IMR-90 (cell line): Measurements from ENCODE around the gene SPHK1. TPM values are rescaled to one million over a fixed set of nuclear protein-coding genes. Genes with fewer than 3 reads are reported as not detected.

Source experiments
- ATAC-seq: fragments of 200-7000 bp; cut with Tn5 transposase; 2 replicates; pipeline ENCODE4 v1.9.1; 2020; ENCODE audit warnings: low read depth, mild to moderate bottlenecking, moderate library complexity
- BruUV-seq: library from RNA; stranded (reverse); fragments of 400-500 nt; replicated peaks from 2 replicates; lab custom pipeline; 2021; lab: Mats Ljungman, UMichigan
- CTCF ChIA-PET: fragments of 300-600 bp; formaldehyde crosslinking; extraction: SDS; loops from one replicate; lab custom pipeline; 2021; ENCODE audit warnings: antibody characterized with exemption; lab: Yijun Ruan, JAX
- POLR2A ChIA-PET: fragments of 300-600 bp; sonication (Branson Sonifier 250); formaldehyde crosslinking; loops from one replicate; lab custom pipeline; 2022; ENCODE audit warnings: antibody characterized with exemption; ENCODE audit not compliant: unreplicated experiment; lab: Charles Lee
- DNase-seq: peaks from one replicate; pipeline ENCODE4 v3.0.0; 2013
- H2AFZ ChIP-seq: replicated peaks from 2 replicates; pipeline ENCODE3; 2013; ENCODE audit warnings: low read length, mild to moderate bottlenecking; ENCODE audit not compliant: poor library complexity
- H2AK5ac ChIP-seq: 2 replicates; pipeline ENCODE4 v1.6.1; 2013; ENCODE audit warnings: low read depth, low read length, inconsistent platforms
- H2AK9ac ChIP-seq: replicated peaks from 2 replicates; pipeline ENCODE3; 2013; ENCODE audit warnings: mild to moderate bottlenecking, low read depth, low read length, moderate library complexity; ENCODE audit not compliant: poor library complexity
- H2BK120ac ChIP-seq: 2 replicates; pipeline ENCODE4 v1.6.1; 2013; ENCODE audit warnings: low read depth, low read length, inconsistent platforms
- H2BK15ac ChIP-seq: 3 replicates; pipeline ENCODE4 v1.6.1; 2013; ENCODE audit warnings: low read depth, low read length, inconsistent platforms
- H2BK20ac ChIP-seq: 2 replicates; pipeline ENCODE4 v1.6.1; 2013; ENCODE audit warnings: low read depth, mild to moderate bottlenecking, inconsistent platforms, low read length, moderate library complexity
- H2BK5ac ChIP-seq: 2 replicates; pipeline ENCODE4 v1.6.1; 2013; ENCODE audit warnings: mild to moderate bottlenecking, low read depth, low read length, inconsistent platforms; ENCODE audit not compliant: poor library complexity, severe bottlenecking
- H3K14ac ChIP-seq: replicated peaks from 2 replicates; pipeline ENCODE4 v1.6.1; 2013; ENCODE audit warnings: low read depth, low read length, inconsistent platforms
- H3K18ac ChIP-seq: 2 replicates; pipeline ENCODE4 v1.6.1; 2013; ENCODE audit warnings: low read depth, low read length, control low read depth
- H3K23ac ChIP-seq: 2 replicates; pipeline ENCODE4 v1.6.1; 2013; ENCODE audit warnings: low read depth, low read length, inconsistent platforms
- H3K27ac ChIP-seq: 2 replicates; pipeline ENCODE4 v1.5.1; 2013; ENCODE audit warnings: mild to moderate bottlenecking, control low read depth, low read length; ENCODE audit not compliant: insufficient read depth
- H3K27me3 ChIP-seq: 2 replicates; pipeline ENCODE4 v1.6.1; 2013; ENCODE audit warnings: low read length; ENCODE audit not compliant: control insufficient read depth, insufficient read depth
- H3K36me3 ChIP-seq: 2 replicates; pipeline ENCODE4 v1.6.1; 2013; ENCODE audit warnings: low read length, mixed read lengths; ENCODE audit not compliant: control insufficient read depth, insufficient read depth
- H3K4ac ChIP-seq: 2 replicates; pipeline ENCODE4 v1.6.1; 2013; ENCODE audit warnings: low read depth, low read length, inconsistent platforms
- H3K4me1 ChIP-seq: 2 replicates; pipeline ENCODE4 v1.6.1; 2013; ENCODE audit warnings: low read length, mixed read lengths; ENCODE audit not compliant: control insufficient read depth, insufficient read depth
- H3K4me2 ChIP-seq: 2 replicates; pipeline ENCODE4 v1.6.1; 2013; ENCODE audit warnings: low read depth, mild to moderate bottlenecking, control low read depth, low read length, moderate library complexity
- H3K4me3 ChIP-seq: 2 replicates; pipeline ENCODE4 v1.5.1; 2013; ENCODE audit warnings: low read depth, mild to moderate bottlenecking, control low read depth, low read length, moderate library complexity; ENCODE audit not compliant: insufficient read depth
- H3K56ac ChIP-seq: 2 replicates; pipeline ENCODE4 v1.6.1; 2013; ENCODE audit warnings: low read length, inconsistent platforms; ENCODE audit not compliant: insufficient read depth; ENCODE audit errors: extremely low read depth
- H3K79me1 ChIP-seq, 2 experiments: 2 replicates each; pipeline ENCODE4 v1.6.1; 2013; ENCODE audit warnings: low read length in 2 of 2, inconsistent platforms in 1 of 2, low read depth in 1 of 2
- H3K9ac ChIP-seq: 2 replicates; pipeline ENCODE4 v1.6.1; 2013; ENCODE audit warnings: low read depth, low read length, control low read depth
- H3K9me1 ChIP-seq: 2 replicates; pipeline ENCODE4 v1.6.1; 2013; ENCODE audit warnings: low read length, inconsistent platforms; ENCODE audit not compliant: insufficient read depth
- H3K9me3 ChIP-seq: 2 replicates; pipeline ENCODE4 v1.6.1; 2013; ENCODE audit warnings: low read length; ENCODE audit not compliant: control insufficient read depth, insufficient read depth
- H4K20me1 ChIP-seq: 2 replicates; pipeline ENCODE4 v1.6.1; 2013; ENCODE audit warnings: low read length, inconsistent platforms; ENCODE audit not compliant: insufficient read depth
- H4K5ac ChIP-seq: 2 replicates; pipeline ENCODE4 v1.6.1; 2013; ENCODE audit warnings: mild to moderate bottlenecking, low read depth, low read length, control low read depth
- H4K8ac ChIP-seq, 2 experiments: 2 replicates each; pipeline ENCODE4 v1.6.1; 2013; ENCODE audit warnings: low read depth in 2 of 2, low read length in 2 of 2, control low read depth in 1 of 2, inconsistent platforms in 1 of 2
- H4K91ac ChIP-seq: 2 replicates; pipeline ENCODE4 v1.6.1; 2013; ENCODE audit warnings: low read depth, low read length, inconsistent platforms; ENCODE audit not compliant: insufficient read depth
- BHLHE40 ChIP-seq: fragments of 150-350 bp; IDR thresholded peaks from 2 replicates; pipeline ENCODE4 v1.6.1; 2016; ENCODE audit warnings: mild to moderate bottlenecking, low read depth, low read length
- CEBPB ChIP-seq: IDR thresholded peaks from 2 replicates; pipeline ENCODE4 v1.6.1; 2012; ENCODE audit warnings: low read depth, low read length, improper control_type of control experiment
- CHD1 ChIP-seq: IDR thresholded peaks from 2 replicates; pipeline ENCODE4 v1.6.1; 2012; ENCODE audit warnings: low read depth, low read length, improper control_type of control experiment
- FOS ChIP-seq: fragments of 150-350 bp; IDR thresholded peaks from 2 replicates; pipeline ENCODE4 v1.6.1; 2016; ENCODE audit warnings: low read depth, low read length
- MAFK ChIP-seq: IDR thresholded peaks from 2 replicates; pipeline ENCODE4 v1.6.1; 2012; ENCODE audit warnings: low read depth, low read length, improper control_type of control experiment
- MAZ ChIP-seq: IDR thresholded peaks from 2 replicates; pipeline ENCODE4 v1.6.1; 2012; ENCODE audit warnings: low read depth, mild to moderate bottlenecking, low read length, improper control_type of control experiment, moderate library complexity, borderline replicate concordance
- MXI1 ChIP-seq: IDR thresholded peaks from 2 replicates; pipeline ENCODE4 v1.6.1; 2012; ENCODE audit warnings: low read depth, mild to moderate bottlenecking, low read length, moderate library complexity, borderline replicate concordance
- NFE2L2 ChIP-seq: fragments of 150-350 bp; IDR thresholded peaks from 2 replicates; pipeline ENCODE4 v1.6.1; 2016; ENCODE audit warnings: low read depth, mild to moderate bottlenecking, low read length
- POLR2A ChIP-seq: IDR thresholded peaks from 2 replicates; pipeline ENCODE4 v1.6.1; 2012; ENCODE audit warnings: mild to moderate bottlenecking, low read depth, low read length
- RAD21 ChIP-seq: IDR thresholded peaks from 2 replicates; pipeline ENCODE4 v1.6.1; 2012; ENCODE audit warnings: low read length, improper control_type of control experiment
- RCOR1 ChIP-seq: IDR thresholded peaks from 2 replicates; pipeline ENCODE4 v1.6.1; 2012; ENCODE audit warnings: mild to moderate bottlenecking, low read length, improper control_type of control experiment; ENCODE audit not compliant: insufficient replicate concordance
- RFX5 ChIP-seq: IDR thresholded peaks from 2 replicates; pipeline ENCODE4 v1.8.0; 2012; ENCODE audit warnings: low read depth, mild to moderate bottlenecking, low read length, moderate library complexity
- SMC3 ChIP-seq: fragments of 150-350 bp; IDR thresholded peaks from 2 replicates; pipeline ENCODE4 v1.6.1; 2016; ENCODE audit warnings: low read depth, mild to moderate bottlenecking, antibody characterized with exemption, low read length, moderate library complexity
- WGBS, 2 experiments: methylation state at CpG; one replicate each; pipeline versions ENCODE4 v1.1.5 to v1.1.7; 2013; ENCODE audit warnings: missing lambda C conversion rate in 2 of 2; ENCODE audit not compliant: insufficient read length in 1 of 2; ENCODE audit errors: extremely low coverage in 2 of 2; 5-methylcytosine and 5-hydroxymethylcytosine counted together
- dilution Hi-C: fragments of 300-500 bp; cut with HindIII; formaldehyde crosslinking; loops from one replicate; pipeline ENCODE4 v1.14.3; 2018; ENCODE audit warnings: low sequenced_read_pairs; ENCODE audit not compliant: unreplicated experiment
- in situ Hi-C: fragments of 300-500 bp; cut with MboI; formaldehyde crosslinking; loops from 3 replicates; pipeline ENCODE4 v1.14.3; 2019; ENCODE audit warnings: low sequenced_read_pairs, inconsistent platforms, mixed read lengths
- intact Hi-C: fragments of 100-400 bp; cut with micrococcal nuclease; formaldehyde crosslinking; loops from 2 replicates; pipeline ENCODE4 v1.10.0; 2022
- polyA plus RNA-seq, 3 experiments: library from polyadenylated mRNA; depleted of rRNA; stranded (reverse); fragments of >200 nt; gene quantifications; 2 replicates each; pipeline ENCODE4 v1.2.3, GENCODE V29; 2012; ENCODE audit warnings: low replicate concordance in 1 of 3
- total RNA-seq: library from RNA; depleted of rRNA; stranded (reverse); fragments of >200 nt; gene quantifications from 2 replicates; pipeline ENCODE4 v1.2.3, GENCODE V29; 2012
- TF ChIP-seq, protein P1 (sequence below): conservative IDR thresholded peaks from 2 replicates; pipeline ENCODE4 v1.5.1; 2012; ENCODE audit warnings: mild to moderate bottlenecking, low read depth, low read length, improper control_type of control experiment
- TF ChIP-seq, protein P2 (sequence below): fragments of 150-350 bp; IDR thresholded peaks from 2 replicates; pipeline ENCODE4 v1.6.1; 2017; ENCODE audit warnings: mild to moderate bottlenecking, antibody characterized with exemption, low read length, low read depth
- TF ChIP-seq, protein P3 (sequence below): fragments of 150-350 bp; IDR thresholded peaks from 2 replicates; pipeline ENCODE4 v1.6.1; 2016; ENCODE audit warnings: low read depth, mild to moderate bottlenecking, low read length, moderate library complexity, borderline replicate concordance

The SPHK1 gene
- total and polyA plus RNA-seq, 2 of the 4 experiments (the other 2 are of a cell fraction) = 44.4 to 82.7 TPM

DNA sequence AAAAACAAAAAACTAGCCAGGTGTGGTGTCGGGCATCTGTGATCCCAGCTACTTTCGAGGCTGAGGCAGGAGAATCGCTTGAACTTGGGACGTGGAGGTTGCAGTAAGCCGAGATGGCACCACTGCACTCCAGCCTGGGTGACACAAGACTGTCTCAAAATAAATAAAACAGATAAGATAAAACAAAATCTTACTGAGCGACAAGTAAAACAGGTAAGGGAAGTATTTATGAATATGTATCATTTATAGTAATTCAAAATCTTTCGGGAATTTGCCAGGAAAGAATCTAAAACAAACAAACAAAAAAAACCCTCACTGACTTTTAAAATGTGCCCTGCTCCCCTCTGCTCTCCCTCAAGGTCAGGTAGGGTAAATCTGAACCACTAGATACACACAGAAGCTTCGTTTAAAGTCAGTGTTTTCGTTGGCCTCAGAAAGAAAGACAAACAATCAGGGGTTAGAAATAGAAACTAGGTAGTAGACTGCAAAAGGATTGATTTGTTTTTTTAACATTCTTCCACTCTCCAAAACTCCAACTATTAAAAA lies 32.8 kb upstream of the SPHK1 start:
- Histone ChIP-seq H3K4me1 (peaks cover 4% of the 10 kb centered on the region; the same call in 1 of the 2 replicates), H3K9me3 (no peaks in the 10 kb centered on the region), H2AK5ac (no peak overlapping the region), H3K9ac (no peak overlapping the region), H3K9me1 (no peaks in the 10 kb centered on the region), H4K91ac (no peak overlapping the region), H4K8ac (no peak overlapping the region), H2BK20ac (no peak overlapping the region), H3K4me2 (peak overlapping the region; percentile 39; the same call in 1 of the 2 replicates), H2AK9ac (no peak overlapping the region), H3K56ac (no peak overlapping the region), H2BK15ac (no peak overlapping the region), H2BK5ac (no peak overlapping the region), H4K20me1 (peaks cover 4% of the 10 kb centered on the region; the same call in 1 of the 2 replicates), H2BK120ac (no peak overlapping the region), H3K18ac (no peak overlapping the region), H3K27me3 (no peaks in the 10 kb centered on the region), H3K14ac (no peak overlapping the region), H3K27ac (no peak overlapping the region), H2AFZ (no peak overlapping the region), H4K5ac (no peak overlapping the region), H3K36me3 (peaks cover 9% of the 10 kb centered on the region), H3K4me3 (peak overlapping the region; percentile 7; the same call in 1 of the 2 replicates), H3K4ac (no peak overlapping the region), H3K23ac (no peak overlapping the region), H3K79me1 (peaks cover 6 to 42% of the 10 kb centered on the region in 2 experiments)
- TF ChIP-seq MXI1 (no peak), NFE2L2 (no peak), RAD21 (no peak), RFX5 (no peak), RCOR1 (no peak), FOS (no peak), SMC3 (no peak), POLR2A (no peak), CEBPB (no peak), MAFK (no peak), BHLHE40 (no peak), MAZ (no peak), CHD1 (no peak)
- TF ChIP-seq, protein P1, sequence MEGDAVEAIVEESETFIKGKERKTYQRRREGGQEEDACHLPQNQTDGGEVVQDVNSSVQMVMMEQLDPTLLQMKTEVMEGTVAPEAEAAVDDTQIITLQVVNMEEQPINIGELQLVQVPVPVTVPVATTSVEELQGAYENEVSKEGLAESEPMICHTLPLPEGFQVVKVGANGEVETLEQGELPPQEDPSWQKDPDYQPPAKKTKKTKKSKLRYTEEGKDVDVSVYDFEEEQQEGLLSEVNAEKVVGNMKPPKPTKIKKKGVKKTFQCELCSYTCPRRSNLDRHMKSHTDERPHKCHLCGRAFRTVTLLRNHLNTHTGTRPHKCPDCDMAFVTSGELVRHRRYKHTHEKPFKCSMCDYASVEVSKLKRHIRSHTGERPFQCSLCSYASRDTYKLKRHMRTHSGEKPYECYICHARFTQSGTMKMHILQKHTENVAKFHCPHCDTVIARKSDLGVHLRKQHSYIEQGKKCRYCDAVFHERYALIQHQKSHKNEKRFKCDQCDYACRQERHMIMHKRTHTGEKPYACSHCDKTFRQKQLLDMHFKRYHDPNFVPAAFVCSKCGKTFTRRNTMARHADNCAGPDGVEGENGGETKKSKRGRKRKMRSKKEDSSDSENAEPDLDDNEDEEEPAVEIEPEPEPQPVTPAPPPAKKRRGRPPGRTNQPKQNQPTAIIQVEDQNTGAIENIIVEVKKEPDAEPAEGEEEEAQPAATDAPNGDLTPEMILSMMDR = no peak
- TF ChIP-seq, protein P2, sequence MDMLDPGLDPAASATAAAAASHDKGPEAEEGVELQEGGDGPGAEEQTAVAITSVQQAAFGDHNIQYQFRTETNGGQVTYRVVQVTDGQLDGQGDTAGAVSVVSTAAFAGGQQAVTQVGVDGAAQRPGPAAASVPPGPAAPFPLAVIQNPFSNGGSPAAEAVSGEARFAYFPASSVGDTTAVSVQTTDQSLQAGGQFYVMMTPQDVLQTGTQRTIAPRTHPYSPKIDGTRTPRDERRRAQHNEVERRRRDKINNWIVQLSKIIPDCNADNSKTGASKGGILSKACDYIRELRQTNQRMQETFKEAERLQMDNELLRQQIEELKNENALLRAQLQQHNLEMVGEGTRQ = no peak
- TF ChIP-seq, protein P3, sequence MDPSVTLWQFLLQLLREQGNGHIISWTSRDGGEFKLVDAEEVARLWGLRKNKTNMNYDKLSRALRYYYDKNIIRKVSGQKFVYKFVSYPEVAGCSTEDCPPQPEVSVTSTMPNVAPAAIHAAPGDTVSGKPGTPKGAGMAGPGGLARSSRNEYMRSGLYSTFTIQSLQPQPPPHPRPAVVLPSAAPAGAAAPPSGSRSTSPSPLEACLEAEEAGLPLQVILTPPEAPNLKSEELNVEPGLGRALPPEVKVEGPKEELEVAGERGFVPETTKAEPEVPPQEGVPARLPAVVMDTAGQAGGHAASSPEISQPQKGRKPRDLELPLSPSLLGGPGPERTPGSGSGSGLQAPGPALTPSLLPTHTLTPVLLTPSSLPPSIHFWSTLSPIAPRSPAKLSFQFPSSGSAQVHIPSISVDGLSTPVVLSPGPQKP = no peak
- no peak for ATAC-seq
- no peak for DNase-seq
- ChIA-PET POLR2A (interaction anchor here (0.7 kb wide), 1 partner anchor 18 kb away, joined by 9 read pairs; no protein-coding TSS in a partner anchor), CTCF (interaction anchor here (0.9 kb wide), 1 partner anchor 16 kb away, joined by 3 read pairs; no protein-coding TSS in a partner anchor)
- in situ Hi-C loops = no loop called here
- dilution Hi-C loops = no loop called here
- intact Hi-C loops = no loop called here
- no CpG with 5 or more reads among the region's 9 CpGs for WGBS, 2 experiments
- no TSS peak for BruUV-seq
